22Rv1 (cell line): Measurements from ENCODE around the gene ARX.

Source experiments
- H3K27ac ChIP-seq: fragments of 450-650 bp; 2 replicates; pipeline ENCODE4 v1.5.1; 2017
- CTCF ChIP-seq: fragments of 450-650 bp; IDR thresholded peaks from 2 replicates; pipeline ENCODE4 v1.5.1; 2017; ENCODE audit warnings: mild to moderate bottlenecking
- ZFX ChIP-seq: fragments of 450-650 bp; IDR thresholded peaks from 2 replicates; pipeline ENCODE4 v1.6.1; 2017; ENCODE audit warnings: antibody characterized with exemption, borderline replicate concordance

Gene ARX

GRCh38 chrX:24982306-24982965, 33.3 kb downstream of the ARX start:
- H3K27ac ChIP-seq, result no peak overlapping the region
- TF ChIP-seq ZFX (no peak), CTCF (no peak)

GRCh38 chrX:24981030-24981429, 34.7 kb downstream of the ARX start:
- TF ChIP-seq CTCF, result no peak
- TF ChIP-seq ZFX, result no peak
- H3K27ac ChIP-seq, result no peak overlapping the region

GRCh38 chrX:24979081-24979480, 36.7 kb downstream of the ARX start:
- no peak overlapping the region for H3K27ac ChIP-seq
- TF ChIP-seq ZFX (no peak), CTCF (no peak)

GRCh38 chrX:24969812-24970211, 46.0 kb downstream of the ARX start:
- no peak overlapping the region for H3K27ac ChIP-seq
- TF ChIP-seq ZFX, result no peak
- no peak for TF ChIP-seq CTCF

- no peak overlapping the region for H3K27ac ChIP-seq
- TF ChIP-seq ZFX, result no peak
- no peak for TF ChIP-seq CTCF
Observed at GRCh38 chrX:24965372-24965771, 50.4 kb downstream of the ARX start.

- TF ChIP-seq CTCF (no peak), ZFX (no peak)
- H3K27ac ChIP-seq, result no peak overlapping the region
Observed at GRCh38 chrX:24963823-24964222, 51.9 kb downstream of the ARX start.

GRCh38 chrX:24961809-24962208, 54.0 kb downstream of the ARX start:
- H3K27ac ChIP-seq, result no peak overlapping the region
- TF ChIP-seq CTCF (no peak), ZFX (no peak)
